ENCODE data around the gene EXD2. TPM values are rescaled to one million over a fixed set of nuclear protein-coding genes. Genes with fewer than 3 reads are reported as not detected.
"Not testable (repeated sequence)": the region's sequence is repeated elsewhere in the genome, so short reads cannot be mapped to it uniquely, and the experiment has no call there.

Gene EXD2
- total and polyA plus RNA-seq, 2 experiments from 2014 or later = 10.3 to 23.3 TPM

DNA sequence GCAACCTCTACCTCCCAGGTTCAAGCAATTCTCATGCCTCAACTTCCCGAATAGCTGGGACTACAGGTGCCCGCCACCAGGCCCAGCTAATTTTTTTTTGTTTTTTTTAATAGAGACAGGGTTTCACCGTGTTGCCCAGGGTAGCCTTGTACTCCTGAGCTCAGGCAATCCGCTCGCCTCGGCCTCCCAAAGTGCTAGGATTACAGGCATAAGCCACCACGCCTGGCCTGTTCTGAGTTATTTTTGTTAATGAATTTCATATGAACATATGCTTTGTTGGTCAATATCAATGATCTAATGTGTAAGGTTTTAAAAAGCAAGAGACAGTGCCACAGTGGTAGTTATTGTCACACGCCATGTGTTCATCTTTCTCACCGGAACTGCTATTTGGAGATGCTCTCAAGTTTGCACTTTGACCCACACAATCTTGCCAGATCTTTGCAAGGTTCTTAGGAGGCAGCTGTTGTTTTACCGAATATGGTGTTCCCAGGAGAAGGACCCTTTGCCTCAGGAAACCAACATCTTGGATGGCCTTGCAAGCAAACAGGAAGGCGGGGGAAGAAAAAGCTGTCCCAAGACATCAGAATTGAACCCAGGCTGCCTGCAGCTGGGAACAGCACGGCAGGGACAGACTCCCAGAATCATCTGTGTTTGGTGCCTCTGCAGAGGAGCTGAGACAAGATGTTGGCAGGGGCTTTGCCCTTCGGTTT lies 98.7 kb downstream of the EXD2 start (continued):
- TF ChIP-seq ZNF462 (CRISPR knock-in tag; IDR thresholded peaks at IDR 0.05) (no peak), NANOG (IDR thresholded peaks at IDR 0.05; ENCODE audit: borderline replicate concordance) (no peak), ZNF331 (CRISPR knock-in tag; IDR thresholded peaks at IDR 0.05; ENCODE audit: low read depth) (no peak), POLR2AphosphoS5 (IDR thresholded peaks at IDR 0.05; ENCODE audit: low read depth) (no peak), JUNB (IDR thresholded peaks at IDR 0.05; ENCODE audit: unreplicated experiment) (no peak), STAT1 (IDR thresholded peaks at IDR 0.05; ENCODE audit: unreplicated experiment) (no peak)
- TF ChIP-seq, protein P1, sequence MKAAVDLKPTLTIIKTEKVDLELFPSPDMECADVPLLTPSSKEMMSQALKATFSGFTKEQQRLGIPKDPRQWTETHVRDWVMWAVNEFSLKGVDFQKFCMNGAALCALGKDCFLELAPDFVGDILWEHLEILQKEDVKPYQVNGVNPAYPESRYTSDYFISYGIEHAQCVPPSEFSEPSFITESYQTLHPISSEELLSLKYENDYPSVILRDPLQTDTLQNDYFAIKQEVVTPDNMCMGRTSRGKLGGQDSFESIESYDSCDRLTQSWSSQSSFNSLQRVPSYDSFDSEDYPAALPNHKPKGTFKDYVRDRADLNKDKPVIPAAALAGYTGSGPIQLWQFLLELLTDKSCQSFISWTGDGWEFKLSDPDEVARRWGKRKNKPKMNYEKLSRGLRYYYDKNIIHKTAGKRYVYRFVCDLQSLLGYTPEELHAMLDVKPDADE (IDR thresholded peaks at IDR 0.05) = no peak

- not testable (repeated sequence) for H3K9me2 ChIP-seq (ENCODE audit: insufficient read depth); H3K4me1 ChIP-seq (ENCODE audit: insufficient read depth); H3K36me3 Mint-ChIP-seq (ENCODE audit: low read depth); H3K4me2 ChIP-seq; H3F3A ChIP-seq (replicated peaks; ENCODE audit: low read depth); H3K27ac ChIP-seq (ENCODE audit: low read depth); ATAC-seq; H3K4me3 Mint-ChIP-seq; H3K4me3 ChIP-seq; H3K27me3 Mint-ChIP-seq (ENCODE audit: insufficient read depth, low read depth, poor library complexity); H3K27me3 ChIP-seq (ENCODE audit: insufficient read depth); H4K20me1 ChIP-seq (replicated peaks; ENCODE audit: insufficient read depth); H3K79me2 ChIP-seq (replicated peaks; ENCODE audit: insufficient read depth); H3K36me3 ChIP-seq (ENCODE audit: insufficient read depth); DNase-seq (ENCODE audit: low spot score); H3K9me3 Mint-ChIP-seq; H2AFZ ChIP-seq; H3K27ac Mint-ChIP-seq
- H3K4me1 Mint-ChIP-seq = peaks cover 14% of the 10 kb centered on the region
These were observed 99.6 kb downstream of the EXD2 start for GRCh38 chr14:69290881-69291280.

Measured in GM23338 (cell line).